ENCODE data around the gene DPYSL5. TPM values are rescaled to one million over a fixed set of nuclear protein-coding genes. Genes with fewer than 3 reads are reported as not detected.
A peak's percentile ranks its signal among the peaks of the same experiment; 100 is the strongest.

DPYSL5 gene
- total RNA-seq, 6 experiments from 2014 or later = not detected

DNA sequence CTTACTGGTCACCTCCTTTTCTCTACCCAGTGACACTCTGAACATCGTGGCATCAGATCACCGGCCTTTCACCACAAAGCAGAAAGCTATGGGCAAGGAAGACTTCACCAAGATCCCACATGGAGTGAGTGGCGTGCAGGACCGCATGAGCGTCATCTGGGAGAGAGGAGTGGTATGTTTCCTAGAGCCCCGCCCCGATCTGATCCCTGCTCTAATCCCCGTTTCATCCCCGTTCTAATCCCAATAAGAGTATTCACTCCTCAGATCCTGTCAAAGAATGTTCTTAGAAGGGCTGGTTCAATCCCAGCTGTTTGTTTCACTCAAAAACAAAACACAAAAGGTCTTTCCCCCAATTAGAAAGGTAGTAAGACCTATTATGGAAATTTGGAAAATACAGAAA lies 92.1 kb downstream of the DPYSL5 start:
- DNase-seq (no peak), ATAC-seq (no peak)
- Histone ChIP-seq H3K9me3 (no peaks in the 10 kb centered on the region), H3K4me1 (no peaks in the 10 kb centered on the region), H3K4me3 (no peak overlapping the region), H3K27me3 (peaks cover 0 to 4% of the 10 kb centered on the region in 2 donors), H3K27ac (no peak overlapping the region), H3K36me3 (no peaks in the 10 kb centered on the region)
- WGBS (ENCODE audit: insufficient coverage, low coverage, low lambda C conversion rate, missing lambda C conversion rate) = 85% methylated on average over 9 of the region's 9 CpGs
- intact Hi-C loops (cut with DNase I) = loop anchor here in 1 of 2 donors (5.0 kb wide), 1 partner anchor 93 kb away; the partner anchor contains the start of gene DPYSL5
- TF ChIP-seq POLR2A (IDR thresholded peaks at IDR 0.05) = no peak
- TF ChIP-seq, protein P1, sequence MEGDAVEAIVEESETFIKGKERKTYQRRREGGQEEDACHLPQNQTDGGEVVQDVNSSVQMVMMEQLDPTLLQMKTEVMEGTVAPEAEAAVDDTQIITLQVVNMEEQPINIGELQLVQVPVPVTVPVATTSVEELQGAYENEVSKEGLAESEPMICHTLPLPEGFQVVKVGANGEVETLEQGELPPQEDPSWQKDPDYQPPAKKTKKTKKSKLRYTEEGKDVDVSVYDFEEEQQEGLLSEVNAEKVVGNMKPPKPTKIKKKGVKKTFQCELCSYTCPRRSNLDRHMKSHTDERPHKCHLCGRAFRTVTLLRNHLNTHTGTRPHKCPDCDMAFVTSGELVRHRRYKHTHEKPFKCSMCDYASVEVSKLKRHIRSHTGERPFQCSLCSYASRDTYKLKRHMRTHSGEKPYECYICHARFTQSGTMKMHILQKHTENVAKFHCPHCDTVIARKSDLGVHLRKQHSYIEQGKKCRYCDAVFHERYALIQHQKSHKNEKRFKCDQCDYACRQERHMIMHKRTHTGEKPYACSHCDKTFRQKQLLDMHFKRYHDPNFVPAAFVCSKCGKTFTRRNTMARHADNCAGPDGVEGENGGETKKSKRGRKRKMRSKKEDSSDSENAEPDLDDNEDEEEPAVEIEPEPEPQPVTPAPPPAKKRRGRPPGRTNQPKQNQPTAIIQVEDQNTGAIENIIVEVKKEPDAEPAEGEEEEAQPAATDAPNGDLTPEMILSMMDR (IDR thresholded peaks at IDR 0.05) = no peak

DNA sequence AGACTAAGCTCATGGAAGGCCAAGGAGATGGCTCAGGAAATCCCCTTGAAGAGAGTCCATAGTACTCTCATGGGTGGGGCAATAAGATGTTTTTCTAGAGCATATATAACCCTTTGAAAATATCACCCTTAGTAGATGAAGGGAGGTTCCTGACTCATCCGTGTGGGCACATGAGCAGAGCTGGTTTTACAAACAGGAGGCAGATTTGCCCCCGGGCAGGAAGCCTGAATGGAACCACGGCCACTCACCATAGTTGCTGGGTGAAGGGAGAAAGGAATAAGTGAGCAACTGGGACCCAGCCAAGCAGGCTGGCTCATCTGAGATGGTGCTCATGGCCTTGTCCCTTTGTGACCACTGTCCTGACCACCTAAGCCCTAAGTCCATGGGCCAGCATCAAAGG lies 93.6 kb downstream of the DPYSL5 start:
- 80% methylated on average over 3 of the region's 3 CpGs for WGBS (ENCODE audit: insufficient coverage, low coverage, low lambda C conversion rate, missing lambda C conversion rate)
- no peaks in the 10 kb centered on the region for H3K36me3 ChIP-seq
- no peak overlapping the region for H3K4me3 ChIP-seq
- H3K27ac ChIP-seq = no peak overlapping the region
- DNase-seq (no peak), ATAC-seq (no peak)
- intact Hi-C loops (cut with DNase I) = loop anchor here in 1 of 2 donors (5.0 kb wide), 1 partner anchor 94 kb away; the partner anchor contains the start of gene DPYSL5
- H3K27me3 ChIP-seq = peaks cover 0 to 4% of the 10 kb centered on the region in 2 donors
- H3K9me3 ChIP-seq = no peaks in the 10 kb centered on the region
- TF ChIP-seq POLR2A (IDR thresholded peaks at IDR 0.05) = no peak
- TF ChIP-seq, protein P1 (IDR thresholded peaks at IDR 0.05) = no peak
- no peaks in the 10 kb centered on the region for H3K4me1 ChIP-seq

DNA sequence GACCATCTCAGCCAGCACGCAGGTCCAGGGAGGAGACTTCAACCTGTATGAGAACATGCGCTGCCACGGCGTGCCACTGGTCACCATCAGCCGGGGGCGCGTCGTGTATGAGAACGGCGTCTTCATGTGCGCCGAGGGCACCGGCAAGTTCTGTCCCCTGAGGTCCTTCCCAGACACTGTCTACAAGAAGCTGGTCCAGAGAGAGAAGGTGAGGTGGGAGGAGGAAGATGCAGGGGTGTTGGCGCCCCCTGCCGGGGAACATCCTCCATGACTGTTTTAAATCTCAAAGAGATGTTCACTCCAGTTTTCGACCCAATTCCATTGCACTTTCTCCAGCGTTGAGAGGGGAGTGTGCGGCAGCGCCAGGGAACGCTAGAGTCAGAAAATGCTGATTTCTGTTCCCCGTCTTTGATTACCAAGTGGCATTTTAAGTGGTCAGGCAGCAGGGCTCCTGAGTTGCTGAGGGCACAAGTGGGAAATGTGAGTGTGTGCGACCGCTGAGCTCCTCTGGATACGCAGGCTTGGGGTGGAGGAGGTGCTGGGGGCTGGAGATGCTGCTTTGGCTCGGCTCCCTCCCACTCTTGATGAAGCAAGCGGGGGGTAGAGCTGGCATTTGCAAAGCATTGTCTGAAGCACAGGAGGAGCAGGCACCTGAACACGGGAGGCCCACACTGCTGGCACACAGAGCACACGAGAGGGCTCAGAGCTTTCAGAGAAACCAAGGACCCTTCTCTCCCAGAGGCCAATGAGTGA lies 94.8 kb downstream of the DPYSL5 start:
- Histone ChIP-seq H3K9me3 (no peaks in the 10 kb centered on the region), H3K27ac (no peak overlapping the region), H3K27me3 (peaks cover 0 to 4% of the 10 kb centered on the region in 2 donors), H3K4me3 (no peak overlapping the region), H3K36me3 (no peaks in the 10 kb centered on the region), H3K4me1 (no peaks in the 10 kb centered on the region)
- peak in 2 of 3 donors; percentile 53 to 70 for DNase-seq
- WGBS (ENCODE audit: insufficient coverage, low coverage, low lambda C conversion rate, missing lambda C conversion rate) = 20% methylated on average over 23 of the region's 28 CpGs
- intact Hi-C loops (cut with DNase I) = loop anchor here in 1 of 2 donors (5.0 kb wide), 1 partner anchor 95 kb away; the partner anchor contains the start of gene DPYSL5
- TF ChIP-seq, protein P1 (IDR thresholded peaks at IDR 0.05) = peak; percentile 60 to 84 (median 81)
- no peak for TF ChIP-seq POLR2A (IDR thresholded peaks at IDR 0.05)
- peak; percentile 71 to 86 (median 78) for ATAC-seq

DNA sequence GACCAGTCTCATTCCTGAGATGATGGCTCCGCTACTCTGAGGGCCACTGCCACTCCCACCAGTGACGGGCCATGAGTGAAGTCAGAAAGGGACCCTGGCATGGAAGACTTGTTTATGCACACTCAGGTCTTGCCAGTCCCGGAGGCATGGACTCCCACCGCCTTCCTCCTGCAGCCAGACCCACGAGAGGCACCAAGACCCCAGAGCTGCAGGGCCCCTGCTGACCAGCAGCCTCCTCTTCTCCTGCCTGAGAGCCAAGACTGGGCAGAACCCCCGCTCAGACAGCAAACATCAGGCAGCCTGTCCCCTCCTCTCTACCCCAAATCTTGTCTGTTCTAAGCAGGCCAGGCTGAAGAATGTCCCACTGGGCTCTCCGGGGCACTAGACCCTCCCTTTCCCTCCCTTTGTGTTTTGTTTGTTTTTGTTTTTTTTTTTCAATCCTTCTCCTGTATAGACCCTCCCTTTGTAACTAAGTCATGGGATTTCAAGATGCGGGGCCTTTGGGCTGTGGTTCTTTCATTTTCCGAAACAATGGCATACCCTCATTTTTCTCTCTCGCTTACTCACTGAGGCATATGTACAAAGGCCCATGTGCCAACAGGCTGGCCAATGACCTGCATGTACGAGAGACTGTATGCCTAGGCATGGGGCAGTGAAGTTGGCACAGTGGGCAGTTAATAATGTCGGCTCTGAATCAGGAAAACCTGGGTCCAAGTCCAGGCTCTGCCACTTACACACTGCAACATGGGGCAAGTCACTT lies 98.2 kb downstream of the DPYSL5 start:
- no peak for DNase-seq
- intact Hi-C loops (cut with DNase I) = no loop called here
- no peak overlapping the region for H3K4me3 ChIP-seq
- H3K27me3 ChIP-seq = peaks cover 0 to 4% of the 10 kb centered on the region in 2 donors
- H3K9me3 ChIP-seq = no peaks in the 10 kb centered on the region
- WGBS (ENCODE audit: insufficient coverage, low coverage, low lambda C conversion rate, missing lambda C conversion rate) = 58% methylated on average over 6 of the region's 12 CpGs
- H3K27ac ChIP-seq = no peak overlapping the region
- no peaks in the 10 kb centered on the region for H3K36me3 ChIP-seq
- no peak for ATAC-seq
- no peak for TF ChIP-seq POLR2A (IDR thresholded peaks at IDR 0.05)
- TF ChIP-seq, protein P1 (IDR thresholded peaks at IDR 0.05) = no peak
- H3K4me1 ChIP-seq = no peaks in the 10 kb centered on the region

Measured in right lobe of liver (tissue), 6 donors.